DOHH2 (cell line): ENCODE data around the gene NINJ2.
"Not testable (repeated sequence)": the region's sequence is repeated elsewhere in the genome, so short reads cannot be mapped to it uniquely, and the experiment has no call there.

Source experiments
- H3F3A ChIP-seq: fragments of 200-600 bp; sonication (generic), shearing (Covaris generic); 2 replicates; pipeline ENCODE4 v1.6.0; 2016; ENCODE audit warnings: antibody characterized with exemption, mild to moderate bottlenecking; ENCODE audit not compliant: control insufficient read depth, insufficient read depth
- H3K27ac ChIP-seq: fragments of 200-600 bp; sonication (generic); 2 replicates; pipeline ENCODE4 v1.5.1; 2014; ENCODE audit warnings: low read depth, mild to moderate bottlenecking, low read length, moderate library complexity
- H3K27me3 ChIP-seq: fragments of 200-600 bp; sonication (generic); 2 replicates; pipeline ENCODE4 v1.6.1; 2014; ENCODE audit warnings: mild to moderate bottlenecking, low read length, mixed read lengths; ENCODE audit not compliant: control insufficient read depth
- H3K36me3 ChIP-seq: fragments of 200-600 bp; sonication (generic); 2 replicates; pipeline ENCODE4 v1.6.1; 2014; ENCODE audit warnings: mild to moderate bottlenecking, low read length, moderate library complexity, mixed read lengths; ENCODE audit not compliant: control insufficient read depth
- H3K4me1 ChIP-seq: fragments of 200-600 bp; sonication (generic); 2 replicates; pipeline ENCODE4 v1.6.1; 2014; ENCODE audit warnings: mild to moderate bottlenecking, low read length, mixed read lengths; ENCODE audit not compliant: control insufficient read depth
- H3K4me2 ChIP-seq: fragments of 200-600 bp; sonication (generic); 2 replicates; pipeline ENCODE4 v1.6.0; 2014; ENCODE audit warnings: mild to moderate bottlenecking, low read length, moderate library complexity
- H3K4me3 ChIP-seq: fragments of 200-600 bp; sonication (generic); 2 replicates; pipeline ENCODE4 v1.5.1; 2014; ENCODE audit warnings: mild to moderate bottlenecking, low read length, mixed read lengths
- H3K79me2 ChIP-seq: fragments of 200-600 bp; sonication (generic); 2 replicates; pipeline ENCODE4 v1.6.1; 2014; ENCODE audit warnings: mild to moderate bottlenecking, low read length, mixed read lengths; ENCODE audit not compliant: control insufficient read depth
- H3K9me2 ChIP-seq: fragments of 200-600 bp; sonication (generic); replicated peaks from 2 replicates; pipeline ENCODE4 v1.6.1; 2014; ENCODE audit warnings: mild to moderate bottlenecking, low read length, mixed read lengths; ENCODE audit not compliant: control insufficient read depth
- H3K9me3 ChIP-seq: fragments of 200-600 bp; sonication (generic); 2 replicates; pipeline ENCODE4 v1.6.1; 2014; ENCODE audit warnings: antibody characterized with exemption, low read length, mixed read lengths; ENCODE audit not compliant: control insufficient read depth, insufficient read depth
- H4K20me1 ChIP-seq: fragments of 200-600 bp; sonication (generic); 2 replicates; pipeline ENCODE4 v1.6.0; 2014; ENCODE audit warnings: low read depth, mild to moderate bottlenecking, antibody characterized with exemption, low read length, moderate library complexity; ENCODE audit not compliant: control insufficient read depth, insufficient read depth
- EZH2phosphoT487 ChIP-seq: fragments of 200-600 bp; sonication (generic); IDR thresholded peaks from 2 replicates; pipeline ENCODE4 v1.6.1; 2017; ENCODE audit warnings: borderline replicate concordance, mild to moderate bottlenecking, antibody characterized with exemption, low read length, moderate library complexity, mixed read lengths
- TF ChIP-seq, protein P1 (sequence below): fragments of 200-600 bp; sonication (generic); IDR thresholded peaks from one replicate; pipeline ENCODE4 v1.5.1; 2014; ENCODE audit warnings: antibody characterized with exemption, mild to moderate bottlenecking, low read depth, low read length; ENCODE audit not compliant: poor library complexity, severe bottlenecking

The NINJ2 gene, protein sequence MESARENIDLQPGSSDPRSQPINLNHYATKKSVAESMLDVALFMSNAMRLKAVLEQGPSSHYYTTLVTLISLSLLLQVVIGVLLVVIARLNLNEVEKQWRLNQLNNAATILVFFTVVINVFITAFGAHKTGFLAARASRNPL

DNA sequence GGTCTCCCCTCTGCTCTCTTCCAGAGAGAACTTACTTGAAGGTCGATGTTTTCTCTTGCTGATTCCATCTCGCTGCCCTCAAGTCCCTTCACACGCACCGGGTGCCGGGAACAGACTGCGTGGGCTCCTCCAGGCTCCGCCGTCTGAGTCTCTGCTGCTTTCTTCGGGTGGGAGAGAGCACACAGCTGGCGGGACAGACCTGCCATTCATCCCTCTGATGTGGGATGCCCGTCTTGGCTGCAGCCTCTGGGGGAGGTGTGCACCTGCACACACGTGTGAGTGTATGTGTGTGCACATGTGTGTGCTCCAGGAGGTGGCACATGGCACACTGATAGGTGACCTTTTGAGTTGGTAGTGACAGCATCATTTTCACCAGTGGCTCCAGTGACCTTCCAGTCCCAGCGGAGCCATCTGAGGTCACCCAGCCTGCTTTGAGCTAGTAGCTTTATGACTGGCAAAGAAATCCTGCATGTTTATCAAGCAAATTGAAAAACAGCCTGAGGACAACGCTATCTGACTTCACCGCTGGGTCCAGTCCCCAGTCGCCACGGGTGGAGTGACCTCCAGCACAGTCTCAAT is at the start of gene NINJ2:
Gene NINJ2, minus strand, starts transcription at position 153 of the 579 bp plus-strand sequence. Its CDS starts 85 bp downstream, at position 68.
- peaks cover 91% of the 10 kb centered on the region for H3K4me1 ChIP-seq
- no peaks in the 10 kb centered on the region for H3K9me3 ChIP-seq
- peak within 1 kb of the TSS; percentile 48 for H3K27ac ChIP-seq
- H3K4me2 ChIP-seq, result peak within 1 kb of the TSS; percentile 67
- no peaks in the 10 kb centered on the region for H3K9me2 ChIP-seq
- no peaks in the 10 kb centered on the region for H3K79me2 ChIP-seq
- H3F3A ChIP-seq, result peaks cover 24% of the 10 kb centered on the region
- no peaks in the 10 kb centered on the region for H4K20me1 ChIP-seq
- H3K27me3 ChIP-seq, result no peaks in the 10 kb centered on the region
- peak within 1 kb of the TSS; percentile 45 for H3K4me3 ChIP-seq
- TF ChIP-seq, protein P1, sequence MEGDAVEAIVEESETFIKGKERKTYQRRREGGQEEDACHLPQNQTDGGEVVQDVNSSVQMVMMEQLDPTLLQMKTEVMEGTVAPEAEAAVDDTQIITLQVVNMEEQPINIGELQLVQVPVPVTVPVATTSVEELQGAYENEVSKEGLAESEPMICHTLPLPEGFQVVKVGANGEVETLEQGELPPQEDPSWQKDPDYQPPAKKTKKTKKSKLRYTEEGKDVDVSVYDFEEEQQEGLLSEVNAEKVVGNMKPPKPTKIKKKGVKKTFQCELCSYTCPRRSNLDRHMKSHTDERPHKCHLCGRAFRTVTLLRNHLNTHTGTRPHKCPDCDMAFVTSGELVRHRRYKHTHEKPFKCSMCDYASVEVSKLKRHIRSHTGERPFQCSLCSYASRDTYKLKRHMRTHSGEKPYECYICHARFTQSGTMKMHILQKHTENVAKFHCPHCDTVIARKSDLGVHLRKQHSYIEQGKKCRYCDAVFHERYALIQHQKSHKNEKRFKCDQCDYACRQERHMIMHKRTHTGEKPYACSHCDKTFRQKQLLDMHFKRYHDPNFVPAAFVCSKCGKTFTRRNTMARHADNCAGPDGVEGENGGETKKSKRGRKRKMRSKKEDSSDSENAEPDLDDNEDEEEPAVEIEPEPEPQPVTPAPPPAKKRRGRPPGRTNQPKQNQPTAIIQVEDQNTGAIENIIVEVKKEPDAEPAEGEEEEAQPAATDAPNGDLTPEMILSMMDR, result no peak
- TF ChIP-seq EZH2phosphoT487, result no peak
- no peaks in the 10 kb centered on the region for H3K36me3 ChIP-seq

DNA sequence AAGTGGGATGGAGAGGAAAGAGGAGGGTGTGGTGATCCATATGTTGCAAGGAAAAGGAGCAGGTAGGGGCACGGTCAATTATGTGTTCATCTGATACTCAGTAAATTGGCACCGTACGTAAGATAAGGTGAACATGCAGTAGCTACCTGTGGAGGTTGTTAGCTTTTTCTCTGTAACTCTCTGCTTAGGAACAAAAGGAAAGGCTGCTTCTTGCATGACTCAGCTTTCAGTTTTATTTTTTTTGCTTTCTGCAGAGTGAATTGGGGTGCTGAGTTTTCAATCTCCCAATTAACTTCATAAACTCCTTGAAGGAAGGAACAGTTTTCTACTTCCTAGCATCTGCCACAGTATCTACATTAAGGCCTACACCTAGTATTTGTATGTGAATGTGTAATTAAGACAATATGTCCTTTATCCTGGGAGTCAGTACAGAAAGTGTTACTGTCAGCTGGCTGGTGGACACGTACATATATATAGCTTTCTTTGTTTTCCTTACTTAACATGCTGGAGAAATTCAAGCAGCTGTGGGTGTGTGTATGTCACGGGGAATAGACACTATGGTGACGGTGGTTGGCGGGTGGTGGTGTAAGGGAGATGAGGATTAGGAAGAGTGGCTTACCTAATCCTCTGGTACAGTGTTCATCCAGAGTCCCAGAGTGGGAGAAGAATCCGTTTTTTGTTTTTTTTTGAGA is 49.1 kb upstream of the NINJ2 start:
- Histone ChIP-seq H4K20me1 (no peaks in the 10 kb centered on the region), H3K4me1 (peaks cover 6% of the 10 kb centered on the region; the same call in 1 of the 2 replicates), H3K79me2 (no peaks in the 10 kb centered on the region), H3K4me3 (no peak overlapping the region), H3K36me3 (no peaks in the 10 kb centered on the region), H3K27ac (no peak overlapping the region), H3K9me2 (no peaks in the 10 kb centered on the region), H3F3A (no peaks in the 10 kb centered on the region), H3K27me3 (0 out of 2 replicates have a peak, but pooled peaks cover 2% of the 10 kb centered on the region), H3K9me3 (no peaks in the 10 kb centered on the region), H3K4me2 (no peak overlapping the region)
- TF ChIP-seq, protein P1, result no peak
- no peak for TF ChIP-seq EZH2phosphoT487

DNA sequence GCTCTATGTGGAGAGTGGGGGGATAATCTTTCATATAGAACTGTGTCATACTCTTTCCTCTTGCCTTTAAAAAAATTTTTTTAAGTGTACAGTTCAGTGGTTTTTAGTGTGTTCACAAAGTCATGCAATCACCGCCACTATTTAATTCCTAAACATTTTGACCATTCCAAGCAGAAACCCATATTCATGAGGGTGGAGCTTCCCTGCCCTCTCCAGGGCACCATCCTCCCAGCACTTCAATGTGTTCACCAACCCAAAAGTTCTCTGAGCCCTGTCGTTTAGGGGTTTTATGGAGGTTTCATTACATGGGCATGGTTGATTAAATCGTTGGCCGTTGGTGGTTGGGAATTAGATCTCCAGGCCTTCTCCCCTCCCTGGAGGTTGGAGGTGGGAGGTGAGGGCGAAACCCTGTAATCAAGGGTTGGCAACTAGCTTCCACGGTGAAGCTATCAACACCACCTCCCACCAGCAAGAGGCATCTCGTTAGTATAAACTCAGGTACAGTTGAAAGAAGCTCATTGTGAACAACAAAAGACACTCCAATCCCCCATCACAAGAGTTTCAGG is 46.3 kb upstream of the NINJ2 start:
- no peaks in the 10 kb centered on the region for H3K9me2 ChIP-seq
- H3K36me3 ChIP-seq, result no peaks in the 10 kb centered on the region
- H4K20me1 ChIP-seq, result no peaks in the 10 kb centered on the region
- no peak overlapping the region for H3K27ac ChIP-seq
- 0 out of 2 replicates have a peak, but pooled peaks cover 2% of the 10 kb centered on the region for H3K27me3 ChIP-seq
- 0 out of 2 replicates have a peak, but pooled peaks cover 3% of the 10 kb centered on the region for H3F3A ChIP-seq
- TF ChIP-seq, protein P1, result no peak
- no peak for TF ChIP-seq EZH2phosphoT487
- H3K4me3 ChIP-seq, result no peak overlapping the region
- no peaks in the 10 kb centered on the region for H3K9me3 ChIP-seq
- H3K79me2 ChIP-seq, result no peaks in the 10 kb centered on the region
- no peaks in the 10 kb centered on the region for H3K4me1 ChIP-seq
- no peak overlapping the region for H3K4me2 ChIP-seq

DNA sequence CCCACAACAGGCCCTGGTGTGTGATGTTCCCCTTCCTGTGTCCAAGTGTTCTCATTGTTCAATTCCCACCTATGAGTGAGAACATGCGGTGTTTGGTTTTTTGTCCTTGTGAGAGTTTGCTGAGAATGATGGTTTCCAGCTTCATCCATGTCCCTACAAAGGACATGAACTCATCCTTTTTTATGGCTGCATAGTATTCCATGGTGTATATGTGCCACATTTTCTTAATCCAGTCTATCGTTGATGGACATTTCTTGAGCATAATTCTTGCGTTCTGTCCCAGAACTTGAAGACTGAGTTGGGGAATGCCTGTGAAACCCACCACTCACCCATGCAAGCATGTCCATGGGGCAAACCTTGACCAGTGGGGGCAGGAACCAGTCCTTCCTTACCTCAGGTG is 44.8 kb upstream of the NINJ2 start:
- H3K27me3 ChIP-seq, H3F3A ChIP-seq, H3K4me2 ChIP-seq, H3K79me2 ChIP-seq, H3K9me2 ChIP-seq, H3K9me3 ChIP-seq, H3K36me3 ChIP-seq, H3K4me3 ChIP-seq, H3K27ac ChIP-seq, H3K4me1 ChIP-seq, H4K20me1 ChIP-seq: not testable (repeated sequence)
